ENCODE measurements around the gene DFFA. TPM values are rescaled to one million over a fixed set of nuclear protein-coding genes. Genes with fewer than 3 reads are reported as not detected.
"Not testable (repeated sequence)": the region's sequence is repeated elsewhere in the genome, so short reads cannot be mapped to it uniquely, and the experiment has no call there.

Gene DFFA
- total RNA-seq, 3 donors from 2014 or later = 19.7 to 22.8 (median 21.3) TPM

GRCh38 chr1:10507111-10507879 is 35.0 kb upstream of the DFFA start:
- intact Hi-C loops (cut with DNase I; ENCODE audit: low total_unique reads) = loop anchor here (1.0 kb wide), 1 partner anchor 21 kb away; no protein-coding TSS in a partner anchor
- Histone ChIP-seq H3K27me3 (no peaks in the 10 kb centered on the region), H3K36me3 (no peaks in the 10 kb centered on the region), H3K27ac (no peak overlapping the region), H3K4me1 (peaks cover 0 to 8% of the 10 kb centered on the region in 2 donors), H3K9me3 (no peaks in the 10 kb centered on the region), H3K4me3 (no peak overlapping the region)
- DNase-seq (ENCODE audit: low spot score in 2 of 2) = peak in 1 of 2 donors; percentile 63
- TF ChIP-seq POLR2A (IDR thresholded peaks at IDR 0.05) (no peak), POLR2AphosphoS5 (IDR thresholded peaks at IDR 0.05) (peak in 1 of 3 donors; percentile 26)
- TF ChIP-seq, protein P1, sequence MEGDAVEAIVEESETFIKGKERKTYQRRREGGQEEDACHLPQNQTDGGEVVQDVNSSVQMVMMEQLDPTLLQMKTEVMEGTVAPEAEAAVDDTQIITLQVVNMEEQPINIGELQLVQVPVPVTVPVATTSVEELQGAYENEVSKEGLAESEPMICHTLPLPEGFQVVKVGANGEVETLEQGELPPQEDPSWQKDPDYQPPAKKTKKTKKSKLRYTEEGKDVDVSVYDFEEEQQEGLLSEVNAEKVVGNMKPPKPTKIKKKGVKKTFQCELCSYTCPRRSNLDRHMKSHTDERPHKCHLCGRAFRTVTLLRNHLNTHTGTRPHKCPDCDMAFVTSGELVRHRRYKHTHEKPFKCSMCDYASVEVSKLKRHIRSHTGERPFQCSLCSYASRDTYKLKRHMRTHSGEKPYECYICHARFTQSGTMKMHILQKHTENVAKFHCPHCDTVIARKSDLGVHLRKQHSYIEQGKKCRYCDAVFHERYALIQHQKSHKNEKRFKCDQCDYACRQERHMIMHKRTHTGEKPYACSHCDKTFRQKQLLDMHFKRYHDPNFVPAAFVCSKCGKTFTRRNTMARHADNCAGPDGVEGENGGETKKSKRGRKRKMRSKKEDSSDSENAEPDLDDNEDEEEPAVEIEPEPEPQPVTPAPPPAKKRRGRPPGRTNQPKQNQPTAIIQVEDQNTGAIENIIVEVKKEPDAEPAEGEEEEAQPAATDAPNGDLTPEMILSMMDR (IDR thresholded peaks at IDR 0.05) = peak; percentile 39 to 85 (median 82)

GRCh38 chr1:10506677-10507047 is 34.3 kb upstream of the DFFA start:
- H3K4me3 ChIP-seq = no peak overlapping the region
- H3K4me1 ChIP-seq = peaks cover 0 to 8% of the 10 kb centered on the region in 2 donors
- intact Hi-C loops (cut with DNase I; ENCODE audit: low total_unique reads) = loop anchor here (1.0 kb wide), 1 partner anchor 22 kb away; no protein-coding TSS in a partner anchor
- no peak overlapping the region for H3K27ac ChIP-seq
- no peaks in the 10 kb centered on the region for H3K36me3 ChIP-seq
- TF ChIP-seq, protein P1 (IDR thresholded peaks at IDR 0.05) = no peak
- TF ChIP-seq POLR2AphosphoS5 (IDR thresholded peaks at IDR 0.05) (no peak), POLR2A (IDR thresholded peaks at IDR 0.05) (no peak)
- no peak for DNase-seq (ENCODE audit: low spot score in 2 of 2)
- no peaks in the 10 kb centered on the region for H3K27me3 ChIP-seq
- no peaks in the 10 kb centered on the region for H3K9me3 ChIP-seq

- intact Hi-C loops (cut with DNase I; ENCODE audit: low total_unique reads); H3K4me3 ChIP-seq; H3K9me3 ChIP-seq; H3K27me3 ChIP-seq; H3K27ac ChIP-seq; H3K4me1 ChIP-seq; H3K36me3 ChIP-seq; DNase-seq (ENCODE audit: low spot score in 2 of 2): not testable (repeated sequence)
Measured at GRCh38 chr1:10506046-10506676, 33.8 kb upstream of the DFFA start.

GRCh38 chr1:10504249-10504648 is 31.9 kb upstream of the DFFA start:
- no peaks in the 10 kb centered on the region for H3K4me1 ChIP-seq
- intact Hi-C loops (cut with DNase I; ENCODE audit: low total_unique reads) = no loop called here
- DNase-seq (ENCODE audit: low spot score in 2 of 2) = no peak

GRCh38 chr1:10502206-10502605 is 29.9 kb upstream of the DFFA start:
- H3K4me3 ChIP-seq = no peak overlapping the region
- H3K36me3 ChIP-seq = no peaks in the 10 kb centered on the region
- no peaks in the 10 kb centered on the region for H3K9me3 ChIP-seq
- H3K27me3 ChIP-seq = no peaks in the 10 kb centered on the region
- DNase-seq (ENCODE audit: low spot score in 2 of 2) = no peak
- TF ChIP-seq POLR2A (IDR thresholded peaks at IDR 0.05) = no peak
- TF ChIP-seq, protein P1 (IDR thresholded peaks at IDR 0.05) = no peak
- no peak for TF ChIP-seq POLR2AphosphoS5 (IDR thresholded peaks at IDR 0.05)
- no peaks in the 10 kb centered on the region for H3K4me1 ChIP-seq
- intact Hi-C loops (cut with DNase I; ENCODE audit: low total_unique reads) = no loop called here
- no peak overlapping the region for H3K27ac ChIP-seq

More at GRCh38 chr1:10504249-10504648, 31.9 kb upstream of the DFFA start:
- no peak overlapping the region for H3K27ac ChIP-seq
- no peak for TF ChIP-seq POLR2AphosphoS5 (IDR thresholded peaks at IDR 0.05)
- no peak for TF ChIP-seq POLR2A (IDR thresholded peaks at IDR 0.05)
- TF ChIP-seq, protein P1 (IDR thresholded peaks at IDR 0.05) = no peak
- H3K36me3 ChIP-seq = no peaks in the 10 kb centered on the region
- H3K4me3 ChIP-seq = no peak overlapping the region
- H3K9me3 ChIP-seq = no peaks in the 10 kb centered on the region
- no peaks in the 10 kb centered on the region for H3K27me3 ChIP-seq

Measured in breast epithelium (tissue), 4 donors.